Skeletal muscle cell (primary cell): ENCODE data around the gene MYMK.

Experiments
- DNase-seq: peaks from one replicate; pipeline ENCODE4 v3.0.0-alpha.2; 2010; ENCODE audit warnings: low read depth
- H3K4me3 ChIP-seq: 2 replicates; pipeline ENCODE4 v1.5.1; 2011; ENCODE audit warnings: low read depth, mild to moderate bottlenecking, control low read depth, low read length, moderate library complexity

MYMK gene

GRCh38 chr9:133521122-133522072 lies 3.4 kb downstream of the MYMK start:
- H3K4me3 ChIP-seq: no peak overlapping the region
- no peak for DNase-seq

- DNase-seq: no peak
- no peak overlapping the region for H3K4me3 ChIP-seq
Observed at GRCh38 chr9:133520121-133520835, 4.5 kb downstream of the MYMK start.

- H3K4me3 ChIP-seq: no peak overlapping the region
- DNase-seq: no peak
Observed at GRCh38 chr9:133519693-133520092, 5.1 kb downstream of the MYMK start.

GRCh38 chr9:133518706-133519449 lies 5.9 kb downstream of the MYMK start:
- no peak for DNase-seq
- H3K4me3 ChIP-seq: no peak overlapping the region

GRCh38 chr9:133518200-133518599 lies 6.6 kb downstream of the MYMK start:
- DNase-seq: no peak
- H3K4me3 ChIP-seq: no peak overlapping the region

GRCh38 chr9:133517711-133518110 lies 7.0 kb downstream of the MYMK start:
- no peak for DNase-seq
- no peak overlapping the region for H3K4me3 ChIP-seq

- DNase-seq: no peak
Observed at GRCh38 chr9:133516961-133517350, 7.8 kb downstream of the MYMK start.

GRCh38 chr9:133516256-133516960 lies 8.4 kb downstream of the MYMK start:
- H3K4me3 ChIP-seq: no peak overlapping the region

More at GRCh38 chr9:133516961-133517350, 7.8 kb downstream of the MYMK start:
- H3K4me3 ChIP-seq: no peak overlapping the region

GRCh38 chr9:133515615-133516255 lies 9.0 kb downstream of the MYMK start:
- DNase-seq: no peak
- no peak overlapping the region for H3K4me3 ChIP-seq

More at GRCh38 chr9:133516256-133516960, 8.4 kb downstream of the MYMK start:
- no peak for DNase-seq

- no peak overlapping the region for H3K4me3 ChIP-seq
- no peak for DNase-seq
Observed at GRCh38 chr9:133515240-133515610, 9.5 kb downstream of the MYMK start.

- H3K4me3 ChIP-seq: no peak overlapping the region
- no peak for DNase-seq
Observed at GRCh38 chr9:133514460-133515239, 10.1 kb downstream of the MYMK start.

GRCh38 chr9:133513214-133514100 lies 11.3 kb downstream of the MYMK start:
- DNase-seq: no peak
- no peak overlapping the region for H3K4me3 ChIP-seq

- no peak for DNase-seq
- no peak overlapping the region for H3K4me3 ChIP-seq
Observed at GRCh38 chr9:133512253-133513213, 12.2 kb downstream of the MYMK start.

GRCh38 chr9:133511607-133512006 lies 13.2 kb downstream of the MYMK start:
- DNase-seq: no peak
- no peak overlapping the region for H3K4me3 ChIP-seq

- H3K4me3 ChIP-seq: no peak overlapping the region
- DNase-seq: no peak
Observed at GRCh38 chr9:133510926-133511505, 13.7 kb downstream of the MYMK start.
